ENCODE measurements around the gene CCDC88C. TPM values are rescaled to one million over a fixed set of nuclear protein-coding genes. Genes with fewer than 3 reads are reported as not detected.

CCDC88C gene
- total and polyA plus RNA-seq, 11 donors = 2.4 to 15.6 (median 4.8) TPM

DNA sequence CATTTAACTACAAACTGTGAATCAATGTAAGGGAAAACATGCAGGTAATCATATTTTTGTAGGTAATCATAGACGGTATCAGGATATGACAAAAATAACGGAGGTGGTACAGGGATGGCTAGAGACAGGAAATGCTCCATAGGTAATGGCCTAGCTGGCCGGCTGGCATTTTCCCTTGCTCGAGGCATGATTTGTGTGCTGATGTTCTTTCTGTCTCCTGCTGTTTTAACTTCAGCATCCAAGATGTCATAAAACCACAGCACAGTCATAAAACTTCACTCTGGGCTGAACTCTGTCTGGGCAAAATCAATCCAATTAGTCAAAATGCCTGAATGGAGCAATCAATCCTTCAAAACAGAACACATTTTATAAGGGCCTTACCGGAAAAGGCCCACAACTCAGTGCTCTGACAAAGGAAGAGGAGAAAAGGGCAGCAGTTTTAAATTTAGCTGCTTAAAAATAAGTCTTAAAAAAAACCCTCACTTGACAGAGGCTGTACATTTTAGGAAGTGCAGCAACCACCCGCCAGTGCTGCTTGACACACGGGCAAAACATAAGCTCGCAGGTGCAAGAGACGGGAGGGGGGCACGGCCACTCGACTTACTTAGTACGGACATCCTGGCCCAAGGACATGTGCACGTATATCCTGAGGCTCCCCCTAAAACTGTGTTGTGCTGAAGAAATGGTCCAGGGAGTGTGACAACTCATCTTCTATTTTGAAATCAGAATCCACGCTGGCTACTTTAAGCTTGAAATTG, 132.7 kb downstream of the CCDC88C start:
- 62 to 75% (median 74%) methylated on average over 14 of the region's 14 CpGs for WGBS, 4 donors
- ATAC-seq = peak in 1 of 4 donors; percentile 9
- Histone ChIP-seq H3K36me3 (peaks cover 0 to 92% (median 8%) of the 10 kb centered on the region in 9 donors), H3K4me3 (no peak overlapping the region), H3K27me3 (no peaks in the 10 kb centered on the region), H3K9me3 (peaks cover 0 to 5% (median 0%) of the 10 kb centered on the region in 12 donors), H3K27ac (no peak overlapping the region), H3K4me1 (peaks cover 0 to 21% (median 6%) of the 10 kb centered on the region in 12 donors)
- DNase-seq = no peak
- intact Hi-C loops (cut with DNase I) = loop anchor here (2.0 to 10.0 kb wide), 5 partner anchors 106 to 388 kb away; no protein-coding TSS in a partner anchor
- TF ChIP-seq, protein P1, sequence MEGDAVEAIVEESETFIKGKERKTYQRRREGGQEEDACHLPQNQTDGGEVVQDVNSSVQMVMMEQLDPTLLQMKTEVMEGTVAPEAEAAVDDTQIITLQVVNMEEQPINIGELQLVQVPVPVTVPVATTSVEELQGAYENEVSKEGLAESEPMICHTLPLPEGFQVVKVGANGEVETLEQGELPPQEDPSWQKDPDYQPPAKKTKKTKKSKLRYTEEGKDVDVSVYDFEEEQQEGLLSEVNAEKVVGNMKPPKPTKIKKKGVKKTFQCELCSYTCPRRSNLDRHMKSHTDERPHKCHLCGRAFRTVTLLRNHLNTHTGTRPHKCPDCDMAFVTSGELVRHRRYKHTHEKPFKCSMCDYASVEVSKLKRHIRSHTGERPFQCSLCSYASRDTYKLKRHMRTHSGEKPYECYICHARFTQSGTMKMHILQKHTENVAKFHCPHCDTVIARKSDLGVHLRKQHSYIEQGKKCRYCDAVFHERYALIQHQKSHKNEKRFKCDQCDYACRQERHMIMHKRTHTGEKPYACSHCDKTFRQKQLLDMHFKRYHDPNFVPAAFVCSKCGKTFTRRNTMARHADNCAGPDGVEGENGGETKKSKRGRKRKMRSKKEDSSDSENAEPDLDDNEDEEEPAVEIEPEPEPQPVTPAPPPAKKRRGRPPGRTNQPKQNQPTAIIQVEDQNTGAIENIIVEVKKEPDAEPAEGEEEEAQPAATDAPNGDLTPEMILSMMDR (IDR thresholded peaks at IDR 0.05) = no peak
- TF ChIP-seq POLR2A (IDR thresholded peaks at IDR 0.05) = no peak

DNA sequence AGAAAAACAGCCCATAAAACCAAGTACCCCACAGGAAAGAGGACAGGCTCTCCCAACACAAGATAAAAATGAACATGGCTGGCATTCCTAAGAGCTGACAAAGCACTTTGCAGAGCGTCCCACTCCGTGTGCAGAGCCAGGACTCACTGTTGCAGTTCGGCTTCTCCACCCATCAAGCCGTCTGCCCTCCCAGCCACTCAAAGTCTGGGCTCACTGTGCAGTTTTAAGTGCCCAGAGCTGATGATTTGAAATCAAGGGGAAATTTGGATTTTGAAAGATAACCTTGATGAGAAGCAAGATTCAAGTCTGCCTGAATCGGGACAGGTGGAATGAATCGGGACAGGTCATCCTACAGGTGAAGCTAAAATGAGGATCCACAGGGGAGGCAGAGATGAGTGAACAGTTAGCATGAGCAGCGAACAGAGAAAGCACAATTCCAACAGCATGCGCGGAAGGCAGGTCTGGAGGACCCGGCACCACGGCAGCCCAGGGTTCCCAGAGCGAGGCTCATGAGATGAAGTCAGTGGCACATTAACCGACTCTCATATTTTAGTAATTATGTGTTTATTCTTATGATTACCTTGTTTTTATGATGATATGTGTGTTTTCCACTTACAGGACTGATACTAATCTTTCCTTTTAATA, 133.4 kb downstream of the CCDC88C start:
- intact Hi-C loops (cut with DNase I) = loop anchor here in 3 of 10 donors (2.0 to 10.0 kb wide), 3 partner anchors 105 to 379 kb away; no protein-coding TSS in a partner anchor
- peak; percentile 56 to 83 (median 73) for ATAC-seq

DNA sequence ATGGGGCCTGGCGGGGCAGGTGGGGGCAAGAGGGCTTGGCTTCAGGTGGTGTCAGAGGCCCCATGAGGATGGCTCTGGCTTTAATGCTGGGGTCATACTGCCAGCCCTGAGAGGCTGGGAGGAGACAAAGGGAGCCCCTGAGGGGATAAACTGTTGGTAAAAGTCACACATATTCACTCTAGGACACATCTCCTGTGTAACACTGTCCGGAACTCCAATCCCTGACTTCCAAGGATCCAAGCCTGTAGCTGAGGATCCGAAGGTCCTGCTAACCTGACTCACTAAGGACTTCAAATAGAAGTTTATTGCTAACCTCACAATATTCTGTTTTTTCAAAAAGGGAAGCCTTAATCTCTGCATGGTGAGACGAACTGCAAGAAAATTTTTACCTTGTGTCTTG, 134.0 kb downstream of the CCDC88C start:
- H3K27me3 ChIP-seq = no peaks in the 10 kb centered on the region
- no peak for DNase-seq
- peaks cover 0 to 5% (median 0%) of the 10 kb centered on the region in 12 donors for H3K9me3 ChIP-seq
- no peak overlapping the region for H3K27ac ChIP-seq
- ATAC-seq = no peak
- WGBS, 4 donors = 92 to 94% (median 93%) methylated on average over 4 of the region's 4 CpGs
- peaks cover 0 to 92% (median 8%) of the 10 kb centered on the region in 9 donors for H3K36me3 ChIP-seq
- no peak for TF ChIP-seq POLR2A (IDR thresholded peaks at IDR 0.05)
- TF ChIP-seq, protein P1 (IDR thresholded peaks at IDR 0.05) = no peak
- no peak overlapping the region for H3K4me3 ChIP-seq
- intact Hi-C loops (cut with DNase I) = loop anchor here in 3 of 10 donors (2.0 to 10.0 kb wide), 3 partner anchors 105 to 379 kb away; no protein-coding TSS in a partner anchor
- H3K4me1 ChIP-seq = peaks cover 0 to 21% (median 6%) of the 10 kb centered on the region in 12 donors

More for the DNA sequence above, 133.4 kb downstream of the CCDC88C start:
- Histone ChIP-seq H3K27me3 (no peaks in the 10 kb centered on the region), H3K4me3 (no peak overlapping the region), H3K27ac (no peak overlapping the region), H3K9me3 (peaks cover 0 to 5% (median 0%) of the 10 kb centered on the region in 12 donors), H3K4me1 (peaks cover 0 to 21% (median 6%) of the 10 kb centered on the region in 12 donors), H3K36me3 (peaks cover 0 to 92% (median 8%) of the 10 kb centered on the region in 9 donors)
- 70 to 82% (median 78%) methylated on average over 13 of the region's 13 CpGs for WGBS, 4 donors
- DNase-seq = peak in 2 of 5 donors; percentile 44 to 45
- TF ChIP-seq, protein P1 (IDR thresholded peaks at IDR 0.05) = no peak
- no peak for TF ChIP-seq POLR2A (IDR thresholded peaks at IDR 0.05)
